AG04450 (cell line): ENCODE measurements around the gene PBX1. TPM values are rescaled to one million over a fixed set of nuclear protein-coding genes. Genes with fewer than 3 reads are reported as not detected.
A peak's percentile ranks its signal among the peaks of the same experiment; 100 is the strongest.

Experiments used
- CTCF ChIA-PET: fragments of 300-600, 350-600 bp; formaldehyde crosslinking; extraction: SDS; loops from one replicate; lab custom pipeline; 2022; ENCODE audit warnings: antibody characterized with exemption, inconsistent platforms; lab: Charles Lee
- POLR2A ChIA-PET: fragments of 350-600 bp; formaldehyde crosslinking; extraction: SDS; loops from one replicate; lab custom pipeline; 2021; ENCODE audit warnings: antibody characterized with exemption, inconsistent platforms; lab: Yijun Ruan, JAX
- DNase-seq: peaks from one replicate; pipeline ENCODE4 v3.0.0-alpha.2; 2011; ENCODE audit warnings: low read depth, low spot score
- H3K27ac ChIP-seq: one replicate; pipeline ENCODE4 v1.5.1; 2012; ENCODE audit warnings: low read depth, low read length, control low read depth
- H3K27me3 ChIP-seq: one replicate; pipeline ENCODE4 v1.6.0; 2012; ENCODE audit warnings: low read length; ENCODE audit not compliant: control insufficient read depth, insufficient read depth
- H3K4me3 ChIP-seq: 2 replicates; pipeline ENCODE4 v1.5.1; 2011; ENCODE audit warnings: mild to moderate bottlenecking, low read depth, low read length, control low read depth
- H3K9me3 ChIP-seq: 2 replicates; pipeline ENCODE4 v1.5.1; 2012; ENCODE audit warnings: low read length; ENCODE audit not compliant: control insufficient read depth, insufficient read depth
- CTCF ChIP-seq: IDR thresholded peaks from 2 replicates; pipeline ENCODE4 v1.5.1; 2011; ENCODE audit warnings: low read depth, low read length, control low read depth, inconsistent platforms
- polyA plus RNA-seq: library from polyadenylated mRNA; depleted of rRNA; stranded (reverse); fragments of >200 nt; gene quantifications from 2 replicates; pipeline ENCODE4 v1.2.3, GENCODE V29; 2011

Gene PBX1
- polyA plus RNA-seq, 1 experiment, result 49.9 TPM

GRCh38 chr1:164721228-164721496 is 162.2 kb downstream of the PBX1 start:
- Histone ChIP-seq H3K4me3 (no peak overlapping the region), H3K27ac (no peak overlapping the region), H3K9me3 (no peaks in the 10 kb centered on the region), H3K27me3 (no peaks in the 10 kb centered on the region)
- CTCF ChIA-PET, result no interaction called here
- no peak for TF ChIP-seq CTCF
- DNase-seq, result no peak
- POLR2A ChIA-PET, result no interaction called here

GRCh38 chr1:164723296-164723798 is 164.4 kb downstream of the PBX1 start:
- DNase-seq, result no peak
- ChIA-PET CTCF (no interaction called here), POLR2A (no interaction called here)

GRCh38 chr1:164725401-164725800 is 166.4 kb downstream of the PBX1 start:
- TF ChIP-seq CTCF, result no peak
- ChIA-PET CTCF (interaction anchor here (1.6 kb wide), 2 partner anchors 51 to 62 kb away, joined by 7 to 10 read pairs; no protein-coding TSS in a partner anchor), POLR2A (interaction anchor here (0.9 kb wide), 1 partner anchor 23 kb away, joined by 3 read pairs; no protein-coding TSS in a partner anchor)
- Histone ChIP-seq H3K27ac (no peak overlapping the region), H3K9me3 (no peaks in the 10 kb centered on the region), H3K27me3 (no peaks in the 10 kb centered on the region), H3K4me3 (no peak overlapping the region)
- DNase-seq, result no peak

More at GRCh38 chr1:164723296-164723798, 164.4 kb downstream of the PBX1 start:
- Histone ChIP-seq H3K27ac (no peak overlapping the region), H3K9me3 (no peaks in the 10 kb centered on the region), H3K4me3 (no peak overlapping the region), H3K27me3 (no peaks in the 10 kb centered on the region)
- TF ChIP-seq CTCF, result no peak

- Histone ChIP-seq H3K27me3 (no peaks in the 10 kb centered on the region), H3K27ac (no peak overlapping the region), H3K9me3 (no peaks in the 10 kb centered on the region), H3K4me3 (no peak overlapping the region)
- TF ChIP-seq CTCF, result no peak
- POLR2A ChIA-PET, result interaction anchor here (0.9 kb wide), 1 partner anchor 22 kb away, joined by 3 read pairs; no protein-coding TSS in a partner anchor
- DNase-seq, result peak; percentile 85
- CTCF ChIA-PET, result interaction anchor here (1.0 to 1.6 kb wide), 2 partner anchors 61 to 101 kb away, joined by 5 to 10 read pairs; no protein-coding TSS in a partner anchor
Measured at GRCh38 chr1:164726235-164726634, 167.3 kb downstream of the PBX1 start.

- Histone ChIP-seq H3K9me3 (no peaks in the 10 kb centered on the region), H3K4me3 (no peak overlapping the region), H3K27ac (no peak overlapping the region), H3K27me3 (no peaks in the 10 kb centered on the region)
- ChIA-PET CTCF (no interaction called here), POLR2A (no interaction called here)
- no peak for DNase-seq
- no peak for TF ChIP-seq CTCF
Measured at GRCh38 chr1:164728719-164729118, 169.7 kb downstream of the PBX1 start.
